H1 (cell line): ENCODE results near the gene ADCY2.

Source experiments
- ASH2L ChIP-seq: fragments of 200-600, 300-600 bp; sonication (generic); IDR thresholded peaks from one replicate; pipeline ENCODE4 v1.7.1; 2017; ENCODE audit warnings: low read length
- BACH1 ChIP-seq: IDR thresholded peaks from 2 replicates; pipeline ENCODE4 v1.6.1; 2012; ENCODE audit warnings: low read length, improper control_type of control experiment
- CHD1 ChIP-seq: IDR thresholded peaks from 2 replicates; pipeline ENCODE4 v1.6.1; 2012; ENCODE audit warnings: low read depth, low read length, improper control_type of control experiment
- EP300 ChIP-seq, 2 experiments: IDR thresholded peaks; 1 replicate in 1 of 2; 2 replicates in 1 of 2; pipeline ENCODE4 v1.6.1; 2011 to 2012; ENCODE audit warnings: low read depth in 2 of 2, low read length in 2 of 2, mild to moderate bottlenecking in 2 of 2, borderline replicate concordance in 1 of 2, inconsistent platforms in 1 of 2, moderate library complexity in 1 of 2
- GTF2F1 ChIP-seq: IDR thresholded peaks from 2 replicates; pipeline ENCODE4 v1.6.1; 2012; ENCODE audit warnings: low read depth, low read length, improper control_type of control experiment, borderline replicate concordance
- JUND ChIP-seq: IDR thresholded peaks from 2 replicates; pipeline ENCODE4 v1.6.1; 2011; ENCODE audit warnings: mild to moderate bottlenecking, improper control_type of control experiment, low read length
- POLR2A ChIP-seq, 2 experiments: IDR thresholded peaks; 1 replicate in 1 of 2; 2 replicates in 1 of 2; pipeline ENCODE4 v1.6.1; 2011; ENCODE audit warnings: low read depth in 2 of 2, low read length in 2 of 2, mild to moderate bottlenecking in 2 of 2; ENCODE audit errors: control extremely low read depth in 1 of 2
- POLR2AphosphoS5 ChIP-seq: IDR thresholded peaks from 2 replicates; pipeline ENCODE4 v1.6.1; 2011; ENCODE audit warnings: low read depth, low read length
- RAD21 ChIP-seq, 2 experiments: IDR thresholded peaks in 1 of 2; conservative IDR thresholded peaks in 1 of 2; 2 replicates each; pipeline ENCODE4 v1.6.1; 2011; ENCODE audit warnings: low read depth in 2 of 2, low read length in 2 of 2, improper control_type of control experiment in 1 of 2, inconsistent platforms in 1 of 2, mild to moderate bottlenecking in 1 of 2, moderate library complexity in 1 of 2
- RNF2 ChIP-seq: fragments of 200-900, 300-1000 bp; sonication (generic); IDR thresholded peaks from 2 replicates; pipeline ENCODE4 v1.7.1; 2016; ENCODE audit warnings: borderline replicate concordance, low read depth, mild to moderate bottlenecking, antibody characterized with exemption, low read length; ENCODE audit not compliant: poor library complexity, severe bottlenecking; ENCODE audit errors: missing control alignments
- TAF1 ChIP-seq: IDR thresholded peaks from 2 replicates; pipeline ENCODE4 v1.6.1; 2011; ENCODE audit warnings: mild to moderate bottlenecking, low read depth, low read length
- USF2 ChIP-seq: IDR thresholded peaks from 2 replicates; pipeline ENCODE4 v1.6.1; 2011; ENCODE audit warnings: low read length, improper control_type of control experiment
- TF ChIP-seq, protein P1 (sequence below), 3 experiments: IDR thresholded peaks; 1 replicate in 2 of 3; 2 replicates in 1 of 3; pipeline versions ENCODE4 v1.5.1 to v1.6.1; 2011; ENCODE audit warnings: low read length in 3 of 3, mild to moderate bottlenecking in 3 of 3, inconsistent platforms in 2 of 3, low read depth in 1 of 3, moderate library complexity in 1 of 3; ENCODE audit not compliant: insufficient read depth in 1 of 3; ENCODE audit errors: control extremely low read depth in 1 of 3

DNA sequence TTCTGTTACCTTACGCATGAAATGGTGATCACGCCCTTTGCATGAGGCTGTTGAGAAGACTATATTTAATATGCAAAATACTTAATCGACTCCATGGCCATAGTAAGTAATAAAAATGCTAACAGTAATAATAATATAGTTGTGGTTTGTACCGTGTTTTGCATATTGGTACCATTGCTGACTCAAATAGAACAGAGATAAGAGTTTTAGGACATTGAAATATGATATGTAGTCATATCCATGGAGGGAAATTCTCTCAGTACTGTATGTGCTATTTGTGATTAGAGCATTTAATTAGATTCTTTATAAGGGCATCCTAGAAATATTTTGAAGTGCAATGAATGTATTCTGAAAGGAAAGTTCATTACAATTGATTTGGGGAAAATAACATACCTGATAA, 413.1 kb downstream of the ADCY2 start:
- TF ChIP-seq ASH2L: no peak
- no peak for TF ChIP-seq JUND
- TF ChIP-seq USF2: no peak
- TF ChIP-seq, protein P1, sequence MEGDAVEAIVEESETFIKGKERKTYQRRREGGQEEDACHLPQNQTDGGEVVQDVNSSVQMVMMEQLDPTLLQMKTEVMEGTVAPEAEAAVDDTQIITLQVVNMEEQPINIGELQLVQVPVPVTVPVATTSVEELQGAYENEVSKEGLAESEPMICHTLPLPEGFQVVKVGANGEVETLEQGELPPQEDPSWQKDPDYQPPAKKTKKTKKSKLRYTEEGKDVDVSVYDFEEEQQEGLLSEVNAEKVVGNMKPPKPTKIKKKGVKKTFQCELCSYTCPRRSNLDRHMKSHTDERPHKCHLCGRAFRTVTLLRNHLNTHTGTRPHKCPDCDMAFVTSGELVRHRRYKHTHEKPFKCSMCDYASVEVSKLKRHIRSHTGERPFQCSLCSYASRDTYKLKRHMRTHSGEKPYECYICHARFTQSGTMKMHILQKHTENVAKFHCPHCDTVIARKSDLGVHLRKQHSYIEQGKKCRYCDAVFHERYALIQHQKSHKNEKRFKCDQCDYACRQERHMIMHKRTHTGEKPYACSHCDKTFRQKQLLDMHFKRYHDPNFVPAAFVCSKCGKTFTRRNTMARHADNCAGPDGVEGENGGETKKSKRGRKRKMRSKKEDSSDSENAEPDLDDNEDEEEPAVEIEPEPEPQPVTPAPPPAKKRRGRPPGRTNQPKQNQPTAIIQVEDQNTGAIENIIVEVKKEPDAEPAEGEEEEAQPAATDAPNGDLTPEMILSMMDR (IDR thresholded peaks at IDR 0.05; ENCODE audit: control extremely low read depth in 1 of 3, insufficient read depth in 1 of 3, low read depth in 1 of 3, low read length in 3 of 3): no peak
- TF ChIP-seq RAD21 (IDR thresholded peaks at IDR 0.05 in 1 of 2, conservative IDR thresholded peaks at IDR 0.05 in 1 of 2; ENCODE audit: low read depth in 2 of 2, low read length in 2 of 2): no peak
- no peak for TF ChIP-seq POLR2AphosphoS5
- TF ChIP-seq RNF2: no peak
- no peak for TF ChIP-seq BACH1
- no peak for TF ChIP-seq GTF2F1
- TF ChIP-seq TAF1: no peak
- no peak for TF ChIP-seq POLR2A (IDR thresholded peaks at IDR 0.05; ENCODE audit: control extremely low read depth in 1 of 2, low read depth in 2 of 2, low read length in 2 of 2)
- TF ChIP-seq CHD1: no peak
- no peak for TF ChIP-seq EP300 (IDR thresholded peaks at IDR 0.05; ENCODE audit: borderline replicate concordance in 1 of 2, low read depth in 2 of 2, low read length in 2 of 2)
